NCI-H1436 treated with DMSO at 0.1 percent for 48 hours (cell line): ENCODE measurements around the gene SEC22A.
"Not testable (repeated sequence)": the region's sequence is repeated elsewhere in the genome, so short reads cannot be mapped to it uniquely, and the experiment has no call there.

ENCODE experiments used
- DNase-seq: peaks from one replicate; lab custom pipeline; 2025; lab: John Stamatoyannopoulos, UW

The SEC22A gene

GRCh38 chr3:123180791-123181190, 21.0 kb upstream of the SEC22A start:
- no peak for DNase-seq

GRCh38 chr3:123186695-123187094, 15.0 kb upstream of the SEC22A start:
- no peak for DNase-seq

- DNase-seq, result no peak
Observed at GRCh38 chr3:123188058-123188457, 13.7 kb upstream of the SEC22A start.

- DNase-seq, result no peak
Observed at GRCh38 chr3:123193448-123194101, 8.2 kb upstream of the SEC22A start.

GRCh38 chr3:123194552-123194951, 7.2 kb upstream of the SEC22A start:
- DNase-seq, result no peak

GRCh38 chr3:123198372-123198771, 3.4 kb upstream of the SEC22A start:
- no peak for DNase-seq

GRCh38 chr3:123201223-123201556, 553 bp upstream of the SEC22A start:
- DNase-seq, result no peak

GRCh38 chr3:123202451-123202850, 708 bp downstream of the SEC22A start:
- no peak for DNase-seq

- DNase-seq, result no peak
Observed at GRCh38 chr3:123218990-123219389, 17.2 kb downstream of the SEC22A start.

GRCh38 chr3:123221369-123221768, 19.6 kb downstream of the SEC22A start:
- not testable (repeated sequence) for DNase-seq

GRCh38 chr3:123225016-123225415, 23.3 kb downstream of the SEC22A start:
- DNase-seq, result no peak

GRCh38 chr3:123226549-123226948, 24.8 kb downstream of the SEC22A start:
- DNase-seq, result no peak

- DNase-seq, result no peak
Observed at GRCh38 chr3:123229145-123229544, 27.4 kb downstream of the SEC22A start.

- no peak for DNase-seq
Observed at GRCh38 chr3:123236902-123237301, 35.2 kb downstream of the SEC22A start.

GRCh38 chr3:123239186-123239585, 37.4 kb downstream of the SEC22A start:
- DNase-seq, result not testable (repeated sequence)

GRCh38 chr3:123239756-123240155, 38.0 kb downstream of the SEC22A start:
- no peak for DNase-seq

GRCh38 chr3:123244128-123244527, 42.4 kb downstream of the SEC22A start:
- DNase-seq, result no peak

- no peak for DNase-seq
Observed at GRCh38 chr3:123246866-123247265, 45.1 kb downstream of the SEC22A start.

- DNase-seq, result no peak
Observed at GRCh38 chr3:123256256-123256655, 54.5 kb downstream of the SEC22A start.

- no peak for DNase-seq
Observed at GRCh38 chr3:123258359-123258758, 56.6 kb downstream of the SEC22A start.

- DNase-seq, result peak; percentile 42
Observed at GRCh38 chr3:123258811-123259420, 57.2 kb downstream of the SEC22A start.

GRCh38 chr3:123261666-123262065, 59.9 kb downstream of the SEC22A start:
- DNase-seq, result no peak

- no peak for DNase-seq
Observed at GRCh38 chr3:123262226-123262625, 60.5 kb downstream of the SEC22A start.

- no peak for DNase-seq
Observed at GRCh38 chr3:123262868-123263267, 61.1 kb downstream of the SEC22A start.
